Esophagus mucosa (tissue), 1 donor: ENCODE results near the gene MAP4K4. TPM values are rescaled to one million over a fixed set of nuclear protein-coding genes. Genes with fewer than 3 reads are reported as not detected.
"Not testable (repeated sequence)": the region's sequence is repeated elsewhere in the genome, so short reads cannot be mapped to it uniquely, and the experiment has no call there.

Source experiments
- ATAC-seq: fragments of 200-7000 bp; cut with Tn5 transposase; one replicate; pipeline ENCODE4 v1.9.1; 2020
- total RNA-seq: library from RNA; stranded (reverse); gene quantifications from one replicate; pipeline ENCODE4 v1.2.4, GENCODE V29; 2023
- donor health status: DM: yes; HTN: yes; CAD: no.

Gene MAP4K4
- total RNA-seq, 1 donor from 2014 or later: 62.9 TPM

DNA sequence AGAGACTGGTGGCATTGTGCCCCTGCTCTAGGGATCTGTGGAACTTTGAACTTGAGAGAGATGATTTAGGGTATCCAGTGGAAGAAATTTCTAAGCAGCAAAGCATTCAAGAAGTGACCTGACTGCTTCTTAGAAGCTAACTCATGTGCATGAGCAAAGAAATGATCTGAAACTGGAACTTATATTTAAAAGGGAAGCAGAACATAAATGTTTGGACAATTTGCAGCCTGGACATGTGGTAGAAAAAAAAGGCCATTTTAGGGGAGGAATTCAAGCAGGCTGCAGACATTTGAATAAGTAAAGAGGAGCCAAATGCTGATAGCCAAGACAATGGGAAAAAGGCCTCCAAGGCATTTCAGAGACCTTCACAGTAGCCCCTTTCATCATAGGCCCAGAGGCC is 226.8 kb downstream of the MAP4K4 start:
- not testable (repeated sequence) for ATAC-seq

DNA sequence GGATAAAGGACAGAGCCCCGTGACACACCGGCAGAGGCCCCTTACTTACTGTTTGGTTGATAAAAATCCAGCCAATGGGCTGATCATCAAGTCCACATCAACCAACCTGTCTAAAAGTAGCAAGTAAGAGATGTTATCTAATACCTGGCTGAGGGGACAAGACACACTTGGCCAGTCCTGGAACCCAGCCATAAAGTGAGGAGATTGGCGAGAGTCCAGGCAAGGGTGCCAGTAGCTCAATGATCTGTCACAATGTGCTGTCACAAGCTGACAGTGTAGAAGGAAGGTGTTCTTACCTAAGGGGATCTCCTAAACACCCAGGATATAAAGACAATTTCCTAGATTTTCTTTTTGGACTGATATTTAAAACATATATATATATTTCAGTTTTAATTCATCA is 232.5 kb downstream of the MAP4K4 start:
- ATAC-seq: no peak

DNA sequence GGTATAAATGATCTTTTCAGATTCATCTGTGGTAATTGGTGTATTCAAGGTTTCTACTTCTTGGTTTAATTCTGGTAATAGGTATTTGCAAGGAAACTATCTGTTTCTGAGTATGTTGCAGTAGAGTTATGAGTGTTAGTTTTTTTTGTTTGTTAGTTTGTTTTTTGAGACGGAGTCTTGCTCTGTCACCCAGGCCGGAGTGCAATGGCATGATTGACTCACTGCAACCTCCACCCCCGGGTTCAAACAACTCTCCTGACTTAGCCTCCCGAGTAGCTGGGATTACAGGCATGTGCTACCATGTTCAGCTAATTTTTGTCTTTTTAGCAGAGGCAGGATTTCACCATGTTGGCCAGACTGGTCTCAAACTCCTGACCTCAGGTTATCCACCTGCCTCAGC is 233.3 kb downstream of the MAP4K4 start:
- ATAC-seq: no peak

DNA sequence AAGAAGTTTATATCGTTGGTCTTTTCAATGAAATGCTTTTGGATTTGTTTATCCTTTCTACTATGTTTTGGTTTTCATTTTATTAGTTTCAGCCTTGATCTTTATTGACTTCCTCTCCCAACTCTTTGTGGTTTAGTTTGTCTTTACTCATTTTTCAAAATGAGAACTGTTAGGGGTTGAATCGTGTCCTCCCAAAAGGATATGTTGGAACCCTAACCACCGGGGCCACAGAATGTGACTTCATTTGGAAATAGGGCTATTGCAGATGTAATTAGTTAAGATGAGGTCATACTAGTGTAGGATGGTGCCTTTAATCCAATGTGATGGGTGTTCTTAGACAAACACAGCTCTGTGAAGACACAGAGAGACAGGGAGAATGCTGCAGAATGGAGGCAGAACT is 233.9 kb downstream of the MAP4K4 start:
- ATAC-seq: no peak

DNA sequence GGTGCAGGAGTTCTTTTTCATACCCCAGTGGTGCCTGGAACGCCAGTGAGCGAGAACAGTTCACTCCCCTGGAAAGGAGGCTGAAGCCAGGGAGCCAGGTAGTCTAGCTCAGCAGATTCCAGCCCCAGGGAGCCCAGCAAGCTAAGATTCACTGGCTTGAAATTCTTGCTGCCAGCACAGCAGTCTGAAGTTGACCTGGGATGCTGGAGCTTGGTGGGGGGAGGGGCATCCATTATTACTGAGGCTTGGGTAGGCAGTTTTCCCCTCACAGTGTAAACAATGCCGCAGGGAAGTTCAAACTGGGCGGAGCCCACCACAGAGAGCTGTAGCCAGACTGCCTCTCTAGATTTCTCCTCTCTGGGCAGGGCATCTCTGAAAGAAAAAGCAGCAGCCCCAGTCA is 238.3 kb downstream of the MAP4K4 start:
- not testable (repeated sequence) for ATAC-seq

DNA sequence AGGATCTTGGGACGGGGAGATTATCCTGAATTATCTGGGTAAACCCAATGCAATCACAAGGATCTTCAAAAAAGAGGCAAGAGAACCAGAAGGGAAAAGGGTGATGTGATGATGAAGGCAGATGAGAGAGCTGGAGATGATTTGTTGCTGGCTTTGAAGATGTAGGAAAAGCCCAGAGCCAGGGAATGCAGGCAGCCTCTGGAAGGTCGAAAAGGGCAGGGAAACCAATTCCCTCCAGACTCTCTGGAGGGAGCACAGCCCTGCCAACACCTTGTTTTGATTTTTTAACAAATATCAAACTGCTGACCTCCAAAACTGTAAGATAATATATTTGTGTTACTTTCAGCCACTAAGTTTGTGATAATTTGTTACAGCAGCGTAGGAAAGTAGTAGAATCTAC is 245.3 kb downstream of the MAP4K4 start:
- ATAC-seq: no peak

Other genes with a start within 250 kb of the MAP4K4 start
- gene RFX8, start 222.6 kb upstream of the MAP4K4 start, total RNA-seq: not detected